Activated CD4-positive, CD25-positive, alpha-beta regulatory T cell treated with anti-CD3 and anti-CD28 coated beads, Interleukin-2, amount 50 U/mL, for 72 hours (primary cell): Measurements from ENCODE around the gene GLCE.
"Not testable (repeated sequence)": the region's sequence is repeated elsewhere in the genome, so short reads cannot be mapped to it uniquely, and the experiment has no call there.

ENCODE experiments used
- DNase-seq: peaks from one replicate; pipeline ENCODE4 v3.0.0; 2021

Gene GLCE

GRCh38 chr15:69302087-69302486, 141.7 kb downstream of the GLCE start:
- DNase-seq, result not testable (repeated sequence)

GRCh38 chr15:69302929-69303328, 142.5 kb downstream of the GLCE start:
- DNase-seq, result no peak

- no peak for DNase-seq
These were observed 143.1 kb downstream of the GLCE start for GRCh38 chr15:69303337-69304181.

GRCh38 chr15:69304182-69304545, 143.7 kb downstream of the GLCE start:
- DNase-seq, result no peak

- DNase-seq, result no peak
These were observed 144.9 kb downstream of the GLCE start for GRCh38 chr15:69305204-69305931.

GRCh38 chr15:69305933-69306568, 145.6 kb downstream of the GLCE start:
- no peak for DNase-seq

- no peak for DNase-seq
These were observed 147.5 kb downstream of the GLCE start for GRCh38 chr15:69307939-69308338.

- no peak for DNase-seq
These were observed 148.5 kb downstream of the GLCE start for GRCh38 chr15:69308949-69309348.

- no peak for DNase-seq
These were observed 150.9 kb downstream of the GLCE start for GRCh38 chr15:69311319-69311721.

GRCh38 chr15:69313432-69314000, 153.1 kb downstream of the GLCE start:
- no peak for DNase-seq

GRCh38 chr15:69314131-69314530, 153.7 kb downstream of the GLCE start:
- no peak for DNase-seq

- no peak for DNase-seq
These were observed 154.3 kb downstream of the GLCE start for GRCh38 chr15:69314736-69315135.

GRCh38 chr15:69315402-69316110, 155.1 kb downstream of the GLCE start:
- no peak for DNase-seq

GRCh38 chr15:69316291-69316690, 155.9 kb downstream of the GLCE start:
- DNase-seq, result no peak

GRCh38 chr15:69317392-69317841, 157.0 kb downstream of the GLCE start:
- DNase-seq, result no peak

GRCh38 chr15:69318033-69318432, 157.6 kb downstream of the GLCE start:
- DNase-seq, result no peak

- DNase-seq, result no peak
These were observed 159.2 kb downstream of the GLCE start for GRCh38 chr15:69319384-69320375.

GRCh38 chr15:69320977-69321554, 160.6 kb downstream of the GLCE start:
- no peak for DNase-seq
